SH-SY5Y (cell line): ENCODE data around the gene NEUROG1.

ENCODE experiments used
- GATA2 ChIP-seq: IDR thresholded peaks from 2 replicates; pipeline ENCODE4 v1.6.1; 2011; ENCODE audit warnings: mild to moderate bottlenecking, low read depth, low read length
- GATA3 ChIP-seq: IDR thresholded peaks from 2 replicates; pipeline ENCODE4 v1.6.1; 2011; ENCODE audit warnings: low read depth, mild to moderate bottlenecking, low read length, moderate library complexity

- TF ChIP-seq GATA2 (no peak), GATA3 (no peak)
Observed at GRCh38 chr5:135539430-135540005, 3.8 kb upstream of the NEUROG1 start.
